Transverse colon (tissue), 4 donors: ENCODE data around the gene SSTR5. TPM values are rescaled to one million over a fixed set of nuclear protein-coding genes. Genes with fewer than 3 reads are reported as not detected.
A peak's percentile ranks its signal among the peaks of the same experiment; 100 is the strongest.

Experiments
- DNase-seq: peaks from one replicate; pipeline ENCODE4 v3.0.0-alpha.2; 2019
- H3K27ac ChIP-seq, 4 donors: fragments of 200-600 bp; sonication (generic); 2 replicates each; pipeline ENCODE4 v1.5.1; 2016 to 2018; ENCODE audit warnings: inconsistent platforms in 4 of 4
- H3K27me3 ChIP-seq: fragments of 200-600 bp; sonication (generic); 2 replicates; pipeline ENCODE4 v1.5.1; 2017; ENCODE audit warnings: inconsistent platforms
- H3K36me3 ChIP-seq, 4 donors: fragments of 200-600 bp; sonication (generic); 2 replicates each; pipeline ENCODE4 v1.5.1; 2017 to 2019; ENCODE audit warnings: inconsistent platforms in 4 of 4
- H3K4me1 ChIP-seq, 4 donors: fragments of 200-600 bp; sonication (generic); 2 replicates each; pipeline ENCODE4 v1.5.1; 2017 to 2020; ENCODE audit warnings: inconsistent platforms in 4 of 4
- H3K4me3 ChIP-seq, 4 donors: fragments of 200-600 bp; sonication (generic); 1 replicate in 1 of 4; 2 replicates in 3 of 4; pipeline versions ENCODE4 v1.5.1 to v1.6.1; 2017 to 2019; ENCODE audit warnings: inconsistent platforms in 4 of 4
- H3K9me3 ChIP-seq, 2 donors: fragments of 200-600 bp; sonication (generic); 2 replicates each; pipeline ENCODE4 v1.5.1; 2017 to 2019; ENCODE audit warnings: inconsistent platforms in 2 of 2
- EP300 ChIP-seq: sonication (generic); formaldehyde crosslinking; IDR thresholded peaks from one replicate; pipeline ENCODE4 v1.6.1; 2017; ENCODE audit warnings: antibody characterized with exemption, low read depth
- POLR2A ChIP-seq: fragments of 450-650 bp; IDR thresholded peaks from one replicate; pipeline ENCODE4 v1.6.1; 2016; ENCODE audit warnings: antibody characterized with exemption, mild to moderate bottlenecking, moderate library complexity
- POLR2AphosphoS5 ChIP-seq, 3 donors: sonication (generic); formaldehyde crosslinking; IDR thresholded peaks; one replicate each; pipeline ENCODE4 v1.6.1; 2016; ENCODE audit warnings: antibody characterized with exemption in 3 of 3
- WGBS, 2 donors: methylation state at CpG; one replicate each; pipeline ENCODE4 v1.1.5; 2018; ENCODE audit warnings: low coverage in 1 of 2; 5-methylcytosine and 5-hydroxymethylcytosine counted together
- in situ Hi-C, 4 donors: fragments of 200-750 bp; cut with MboI; loops; one replicate each; pipeline versions ENCODE4 v1.15.0 to v1.15.1; 2017; ENCODE audit warnings: low sequenced_read_pairs in 3 of 4, low pct_ligation_motif_present in 1 of 4, low pct_unique_long_range_greater_than_20kb in 1 of 4
- intact Hi-C: fragments of 100-400 bp; cut with DNase I; formaldehyde crosslinking; loops from one replicate; pipeline ENCODE4 v1.15.1; 2023; ENCODE audit warnings: low total_unique reads
- total RNA-seq, 4 donors: library from RNA; depleted of rRNA; stranded (reverse); fragments of >200 nt; gene quantifications; one replicate each; pipeline ENCODE4 v1.1.0, GENCODE V29; 2016
- TF ChIP-seq, protein P1 (sequence below), 5 experiments: fragments of 200-600 bp in 3 of 5; fragments of 450-650 bp in 2 of 5; sonication (generic) in 3 of 5; IDR thresholded peaks; 1 replicate in 2 of 5; 2 replicates in 3 of 5; pipeline ENCODE4 v1.5.1; 2016 to 2017; ENCODE audit warnings: antibody characterized with exemption in 5 of 5, inconsistent platforms in 3 of 5, mild to moderate bottlenecking in 2 of 5, moderate library complexity in 1 of 5

Gene SSTR5
- total RNA-seq, 4 donors from 2014 or later: not detected

GRCh38 chr16:1102921-1103635 lies 30.5 kb downstream of the SSTR5 start:
- in situ Hi-C loops (no loop called here), intact Hi-C loops (no loop called here)
- no CpG with 5 or more reads among the region's 61 CpGs for WGBS, 2 donors
- peak overlapping the region in 1 of 4 donors; percentile 28 for H3K4me3 ChIP-seq
- H3K4me1 ChIP-seq: peaks cover 0 to 20% (median 8%) of the 10 kb centered on the region in 4 donors
- no peak overlapping the region for H3K27ac ChIP-seq
- H3K27me3 ChIP-seq: peaks cover 84% of the 10 kb centered on the region
- TF ChIP-seq POLR2AphosphoS5 (IDR thresholded peaks at IDR 0.05): no peak
- TF ChIP-seq, protein P1, sequence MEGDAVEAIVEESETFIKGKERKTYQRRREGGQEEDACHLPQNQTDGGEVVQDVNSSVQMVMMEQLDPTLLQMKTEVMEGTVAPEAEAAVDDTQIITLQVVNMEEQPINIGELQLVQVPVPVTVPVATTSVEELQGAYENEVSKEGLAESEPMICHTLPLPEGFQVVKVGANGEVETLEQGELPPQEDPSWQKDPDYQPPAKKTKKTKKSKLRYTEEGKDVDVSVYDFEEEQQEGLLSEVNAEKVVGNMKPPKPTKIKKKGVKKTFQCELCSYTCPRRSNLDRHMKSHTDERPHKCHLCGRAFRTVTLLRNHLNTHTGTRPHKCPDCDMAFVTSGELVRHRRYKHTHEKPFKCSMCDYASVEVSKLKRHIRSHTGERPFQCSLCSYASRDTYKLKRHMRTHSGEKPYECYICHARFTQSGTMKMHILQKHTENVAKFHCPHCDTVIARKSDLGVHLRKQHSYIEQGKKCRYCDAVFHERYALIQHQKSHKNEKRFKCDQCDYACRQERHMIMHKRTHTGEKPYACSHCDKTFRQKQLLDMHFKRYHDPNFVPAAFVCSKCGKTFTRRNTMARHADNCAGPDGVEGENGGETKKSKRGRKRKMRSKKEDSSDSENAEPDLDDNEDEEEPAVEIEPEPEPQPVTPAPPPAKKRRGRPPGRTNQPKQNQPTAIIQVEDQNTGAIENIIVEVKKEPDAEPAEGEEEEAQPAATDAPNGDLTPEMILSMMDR (IDR thresholded peaks at IDR 0.05): peak; percentile 54 to 83 (median 73)
- peak; percentile 69 for DNase-seq
- no peaks in the 10 kb centered on the region for H3K9me3 ChIP-seq
- no peaks in the 10 kb centered on the region for H3K36me3 ChIP-seq

- H3K36me3 ChIP-seq: no peaks in the 10 kb centered on the region
- H3K9me3 ChIP-seq: no peaks in the 10 kb centered on the region
- TF ChIP-seq EP300: no peak
- TF ChIP-seq, protein P1 (IDR thresholded peaks at IDR 0.05): no peak
- no peak for TF ChIP-seq POLR2A
- no peak for TF ChIP-seq POLR2AphosphoS5 (IDR thresholded peaks at IDR 0.05)
- H3K4me1 ChIP-seq: peaks cover 0 to 20% (median 8%) of the 10 kb centered on the region in 4 donors
- WGBS, 2 donors: 28% methylated on average over 8 of the region's 11 CpGs; no CpG with 5 or more reads in 1 of the 2 donors
- H3K27me3 ChIP-seq: peaks cover 84% of the 10 kb centered on the region
- intact Hi-C loops (no loop called here), in situ Hi-C loops (no loop called here)
- DNase-seq: no peak
- no peak overlapping the region for H3K4me3 ChIP-seq
- H3K27ac ChIP-seq: no peak overlapping the region
Observed at GRCh38 chr16:1103636-1103980, 31.1 kb downstream of the SSTR5 start.

DNA sequence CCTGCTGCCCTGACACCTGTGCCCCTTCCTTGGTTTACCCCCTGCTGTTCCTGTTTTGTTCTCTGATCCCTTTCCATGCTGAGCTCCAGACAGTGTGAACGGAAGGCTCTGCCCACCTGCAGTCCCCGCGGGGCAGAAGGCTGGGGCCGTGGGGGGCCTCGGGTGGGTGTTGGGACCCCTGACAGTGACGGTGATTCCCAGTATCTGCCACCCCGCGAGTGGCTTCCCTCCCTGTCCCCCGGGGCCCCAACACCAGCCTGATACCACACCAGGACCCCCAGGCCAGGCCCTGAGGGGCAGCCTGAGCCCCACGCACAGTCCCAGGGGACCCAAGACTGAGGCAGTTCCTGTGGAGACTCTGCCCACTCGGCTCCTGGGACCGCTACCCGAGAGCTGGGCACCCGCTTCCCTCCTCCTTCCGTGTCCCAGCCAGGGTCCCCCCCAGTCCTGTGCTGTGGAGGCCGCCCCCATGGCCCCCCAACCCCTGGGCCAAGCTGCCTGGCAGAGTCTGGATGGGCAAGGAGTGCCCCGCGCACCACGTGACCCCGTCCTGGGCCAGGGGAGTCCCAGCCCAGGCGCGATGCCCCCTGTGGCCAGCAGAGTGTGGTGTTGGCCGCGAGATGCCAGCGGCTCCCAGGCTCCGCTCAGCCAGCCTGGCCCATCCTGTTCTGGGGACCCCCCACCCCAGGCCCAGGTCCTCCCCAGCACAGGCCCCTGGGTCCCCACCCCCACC lies 33.5 kb downstream of the SSTR5 start:
- peak; percentile 59 for DNase-seq
- no peak for TF ChIP-seq POLR2A
- TF ChIP-seq, protein P1 (IDR thresholded peaks at IDR 0.05): peak; percentile 71 to 82 (median 76)
- no peak overlapping the region for H3K4me3 ChIP-seq
- H3K36me3 ChIP-seq: no peaks in the 10 kb centered on the region
- no peak overlapping the region for H3K27ac ChIP-seq
- peaks cover 3 to 7% (median 5%) of the 10 kb centered on the region in 4 donors for H3K4me1 ChIP-seq
- intact Hi-C loops: no loop called here
- WGBS, 2 donors: 49% methylated on average over 13 of the region's 26 CpGs; no CpG with 5 or more reads in 1 of the 2 donors
- H3K27me3 ChIP-seq: peaks cover 81% of the 10 kb centered on the region
- in situ Hi-C loops: no loop called here
- H3K9me3 ChIP-seq: no peaks in the 10 kb centered on the region

- TF ChIP-seq POLR2AphosphoS5 (IDR thresholded peaks at IDR 0.05): no peak
- TF ChIP-seq EP300: no peak
- TF ChIP-seq, protein P1 (IDR thresholded peaks at IDR 0.05): no peak
- no peak for TF ChIP-seq POLR2A
- H3K4me3 ChIP-seq: no peak overlapping the region
- intact Hi-C loops (no loop called here), in situ Hi-C loops (no loop called here)
- H3K27me3 ChIP-seq: peaks cover 77% of the 10 kb centered on the region
- 80% methylated on average over 13 of the region's 16 CpGs; no CpG with 5 or more reads in 1 of the 2 donors for WGBS, 2 donors
- no peaks in the 10 kb centered on the region for H3K9me3 ChIP-seq
- no peak for DNase-seq
- no peak overlapping the region for H3K27ac ChIP-seq
- no peaks in the 10 kb centered on the region for H3K36me3 ChIP-seq
- H3K4me1 ChIP-seq: peaks cover 3 to 7% (median 5%) of the 10 kb centered on the region in 4 donors
Observed at GRCh38 chr16:1106659-1107058, 34.1 kb downstream of the SSTR5 start.
